Measurements from ENCODE around the gene ACTR1B. TPM values are rescaled to one million over a fixed set of nuclear protein-coding genes. Genes with fewer than 3 reads are reported as not detected.

ACTR1B gene
- total and polyA plus RNA-seq, 2 donors (not counting 3 experiments of a cell fraction or from before 2014, with no cell fraction given): 49.8 to 60.9 TPM

- Histone ChIP-seq H3K79me2 (ENCODE audit: control insufficient read depth, insufficient read depth, low read length) (no peaks in the 10 kb centered on the region), H3K36me3 (ENCODE audit: control insufficient read depth in 2 of 2, extremely low read depth in 1 of 2, insufficient read depth in 2 of 2, low read length in 2 of 2) (no peaks in the 10 kb centered on the region), H3K27me3 (ENCODE audit: control insufficient read depth in 2 of 2, insufficient read depth in 2 of 2, low read length in 2 of 2) (no peaks in the 10 kb centered on the region), H2AFZ (ENCODE audit: low read depth, low read length) (no peak within 1 kb of the TSS), H4K20me1 (replicated peaks; ENCODE audit: control insufficient read depth, extremely low read depth, insufficient read depth, low read length) (no peaks in the 10 kb centered on the region), H3K27ac (ENCODE audit: insufficient read depth, low read depth, low read length) (no peak within 1 kb of the TSS), H3K9me3 (replicated peaks; ENCODE audit: control insufficient read depth, insufficient read depth, low read length) (no peaks in the 10 kb centered on the region), H3K9me1 (replicated peaks; ENCODE audit: control insufficient read depth, extremely low read depth, insufficient read depth, low read length) (no peaks in the 10 kb centered on the region), H3K4me2 (ENCODE audit: insufficient read depth, low read length) (no peak within 1 kb of the TSS), H3K4me1 (ENCODE audit: control insufficient read depth, extremely low read depth, insufficient read depth, low read length) (no peaks in the 10 kb centered on the region), H3K4me3 (replicated peaks in 1 of 3; ENCODE audit: insufficient read depth in 1 of 3, low read depth in 1 of 3, low read length in 3 of 3) (no peak within 1 kb of the TSS), H3K9ac (replicated peaks; ENCODE audit: extremely low read depth, insufficient read depth, low read length) (no peak within 1 kb of the TSS)
- POLR2A ChIA-PET: interaction anchor here (0.6 kb wide), 1 partner anchor 15 kb away, joined by 5 read pairs; no protein-coding TSS in a partner anchor
- FAIRE-seq: no peak
- no peak for DNase-seq (ENCODE audit: low read depth, low spot score)
- no TSS peak for BruUV-seq (replicated peaks)
- intact Hi-C loops (cut with micrococcal nuclease) (no loop called here), dilution Hi-C loops (cut with MboI; ENCODE audit: extremely low pct_ligation_motif_present, low sequenced_read_pairs) (no loop called here)
- TF ChIP-seq FOS (IDR thresholded peaks at IDR 0.05; ENCODE audit: borderline replicate concordance, insufficient read depth, low read length) (no peak), JUN (IDR thresholded peaks at IDR 0.05; ENCODE audit: borderline replicate concordance, insufficient read depth, insufficient read length, low read depth) (no peak)
- CTCF ChIA-PET: interaction anchor here (1.6 kb wide), 1 partner anchor 28 kb away, joined by 3 read pairs; no protein-coding TSS in a partner anchor
Measured at GRCh38 chr2:97669448-97669847, 5.6 kb upstream of the ACTR1B start, which contains the start of gene C2orf92. TSS of gene C2orf92 (plus strand) at chr2:97669713. CDS start at chr2:97669789, 76 bp downstream.

GRCh38 chr2:97664636-97664970 is 759 bp upstream of the ACTR1B start:
- CTCF ChIA-PET: interaction anchor here (0.8 to 6.3 kb wide), 16 partner anchors 9 to 720 kb away, joined by 3 to 126 read pairs (median 4); partner anchors contain the start of gene COX5B
- H3K9ac ChIP-seq (replicated peaks; ENCODE audit: extremely low read depth, insufficient read depth, low read length): peak overlapping the region; percentile 95
- H3K36me3 ChIP-seq (ENCODE audit: control insufficient read depth in 2 of 2, extremely low read depth in 1 of 2, insufficient read depth in 2 of 2, low read length in 2 of 2): no peaks in the 10 kb centered on the region
- peaks cover 13% of the 10 kb centered on the region for H3K79me2 ChIP-seq (ENCODE audit: control insufficient read depth, insufficient read depth, low read length)
- H3K4me3 ChIP-seq (replicated peaks in 1 of 3; ENCODE audit: insufficient read depth in 1 of 3, low read depth in 1 of 3, low read length in 3 of 3): peak overlapping the region; percentile 57 to 74 (median 63)
- peaks cover 18% of the 10 kb centered on the region for H3K4me1 ChIP-seq (ENCODE audit: control insufficient read depth, extremely low read depth, insufficient read depth, low read length)
- intact Hi-C loops (cut with micrococcal nuclease) (loop anchor here (1.0 kb wide), 3 partner anchors 18 to 74 kb away; partner anchors contain the start of gene COX5B), dilution Hi-C loops (cut with MboI; ENCODE audit: extremely low pct_ligation_motif_present, low sequenced_read_pairs) (no loop called here)
- H3K27me3 ChIP-seq (ENCODE audit: control insufficient read depth in 2 of 2, insufficient read depth in 2 of 2, low read length in 2 of 2): no peaks in the 10 kb centered on the region
- no peaks in the 10 kb centered on the region for H3K9me3 ChIP-seq (replicated peaks; ENCODE audit: control insufficient read depth, insufficient read depth, low read length)
- TF ChIP-seq MYC (IDR thresholded peaks at IDR 0.05; ENCODE audit: low read depth, low read length) (no peak), MAX (IDR thresholded peaks at IDR 0.05; ENCODE audit: insufficient read depth, insufficient read length) (no peak), POLR2A (IDR thresholded peaks at IDR 0.05; ENCODE audit: low read depth, low read length) (no peak), FOS (IDR thresholded peaks at IDR 0.05; ENCODE audit: borderline replicate concordance, insufficient read depth, low read length) (no peak), JUN (IDR thresholded peaks at IDR 0.05; ENCODE audit: borderline replicate concordance, insufficient read depth, insufficient read length, low read depth) (no peak)
- DNase-seq (ENCODE audit: low read depth, low spot score) (no peak), FAIRE-seq (peak; percentile 59)
- H3K27ac ChIP-seq (ENCODE audit: insufficient read depth, low read depth, low read length): peak overlapping the region; percentile 85
- peak overlapping the region; percentile 71 for H2AFZ ChIP-seq (ENCODE audit: low read depth, low read length)
- no peaks in the 10 kb centered on the region for H3K9me1 ChIP-seq (replicated peaks; ENCODE audit: control insufficient read depth, extremely low read depth, insufficient read depth, low read length)
- BruUV-seq (replicated peaks): TSS peak; percentile 68
- peak overlapping the region; percentile 75 for H3K4me2 ChIP-seq (ENCODE audit: insufficient read depth, low read length)
- H4K20me1 ChIP-seq (replicated peaks; ENCODE audit: control insufficient read depth, extremely low read depth, insufficient read depth, low read length): no peaks in the 10 kb centered on the region
- POLR2A ChIA-PET: interaction anchor here (0.5 to 3.9 kb wide), 7 partner anchors 12 to 189 kb away, joined by 3 to 38 read pairs (median 4); partner anchors contain the start of gene COX5B
